CD4-positive, alpha-beta T cell treated with Interleukin-21 for 1 hour (primary cell): Measurements from ENCODE around the gene FCRL4.

Experiments used
- DNase-seq: peaks from one replicate; pipeline ENCODE4 v3.0.0-alpha.2; 2020

The FCRL4 gene

GRCh38 chr1:157597959-157598667 lies at the start of gene FCRL4:
Gene FCRL4, minus strand, starts transcription at chr1:157598085. Its CDS starts 141 bp downstream, at chr1:157597944.
- no peak for DNase-seq

GRCh38 chr1:157646144-157646543 lies 48.3 kb upstream of the FCRL4 start:
- no peak for DNase-seq

DNA sequence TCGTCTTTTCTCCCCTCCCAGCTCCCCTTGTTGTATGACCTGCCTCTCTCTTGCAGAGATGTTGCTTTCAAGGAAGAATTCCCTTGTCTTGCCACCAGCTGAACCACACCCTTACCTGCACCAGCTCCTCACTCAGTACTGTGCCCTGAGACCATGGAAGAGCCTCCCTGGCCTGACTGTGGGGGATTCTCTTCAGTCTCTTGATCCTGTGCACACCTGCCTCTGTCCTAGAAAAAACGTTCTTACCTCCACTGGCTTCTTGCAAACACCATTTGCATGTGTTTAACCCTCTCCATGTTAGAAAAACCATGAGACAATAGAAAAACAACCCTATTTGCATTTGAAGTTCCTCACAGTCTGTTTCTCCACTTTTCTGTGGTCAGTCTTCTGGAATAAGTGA lies 43.3 kb upstream of the FCRL4 start:
- DNase-seq = no peak

- DNase-seq = no peak
Measured at GRCh38 chr1:157639800-157640199, 41.9 kb upstream of the FCRL4 start.

DNA sequence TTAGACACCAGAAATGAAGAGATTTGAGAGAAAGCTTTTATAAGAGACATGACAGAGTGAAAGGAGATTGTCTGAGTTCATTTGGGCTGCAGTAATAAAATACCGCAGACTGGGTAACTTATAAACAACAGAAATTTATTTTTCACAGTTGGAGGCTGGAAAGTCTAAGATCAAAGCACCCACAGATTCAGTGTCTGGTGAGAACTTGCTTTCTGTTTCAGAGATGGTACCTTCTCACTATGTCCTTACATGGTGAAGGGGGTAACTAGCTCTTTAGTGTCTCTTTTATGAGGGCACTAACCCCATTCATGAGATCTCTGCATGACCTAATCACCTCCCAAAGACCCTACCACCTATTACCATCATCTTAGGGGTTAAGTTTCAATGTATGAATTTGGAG lies 30.9 kb upstream of the FCRL4 start:
- DNase-seq = peak; percentile 26

DNA sequence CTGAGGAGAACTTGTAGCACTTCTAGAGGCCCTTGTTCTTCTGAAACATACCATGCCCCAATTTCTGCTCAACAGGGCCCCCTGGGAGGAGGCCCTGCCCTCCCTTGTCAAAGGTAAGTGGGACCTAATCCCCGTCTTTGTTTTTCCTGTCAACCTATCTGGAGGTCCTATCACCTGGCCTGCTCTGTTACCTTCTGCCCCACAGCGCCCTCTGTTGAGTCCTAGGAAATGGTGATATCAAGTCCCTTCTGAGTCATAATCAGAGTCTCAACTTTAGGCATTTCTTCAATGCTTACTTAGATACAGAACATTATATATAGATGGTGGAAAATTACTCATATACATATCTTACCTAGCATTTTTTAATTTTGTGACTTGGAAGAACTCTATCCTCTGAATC lies 28.2 kb upstream of the FCRL4 start:
- DNase-seq = peak; percentile 2

- DNase-seq = no peak
Measured at GRCh38 chr1:157624471-157624870, 26.6 kb upstream of the FCRL4 start.

DNA sequence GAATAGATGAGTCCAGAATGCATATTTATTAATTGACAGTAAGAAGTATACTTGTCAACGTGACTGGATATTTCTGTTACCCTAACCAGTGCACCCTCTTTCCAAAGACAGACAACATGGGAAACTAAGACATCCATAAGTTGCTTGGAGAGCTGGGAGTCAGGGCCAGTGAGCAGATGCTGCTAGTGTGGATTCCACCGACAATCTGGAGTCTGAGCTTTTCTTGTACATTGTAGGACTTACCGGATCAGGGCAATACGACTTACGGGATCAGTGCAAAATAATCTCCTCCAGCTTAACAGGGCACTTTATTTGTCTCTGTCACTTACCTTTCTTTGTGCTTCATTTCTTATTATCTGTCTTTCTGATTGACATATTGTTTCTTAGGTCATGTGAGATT lies 24.6 kb upstream of the FCRL4 start:
- DNase-seq = no peak

GRCh38 chr1:157618190-157618589 lies 20.3 kb upstream of the FCRL4 start:
- DNase-seq = no peak

- no peak for DNase-seq
Measured at GRCh38 chr1:157600236-157600635, 2.4 kb upstream of the FCRL4 start.

DNA sequence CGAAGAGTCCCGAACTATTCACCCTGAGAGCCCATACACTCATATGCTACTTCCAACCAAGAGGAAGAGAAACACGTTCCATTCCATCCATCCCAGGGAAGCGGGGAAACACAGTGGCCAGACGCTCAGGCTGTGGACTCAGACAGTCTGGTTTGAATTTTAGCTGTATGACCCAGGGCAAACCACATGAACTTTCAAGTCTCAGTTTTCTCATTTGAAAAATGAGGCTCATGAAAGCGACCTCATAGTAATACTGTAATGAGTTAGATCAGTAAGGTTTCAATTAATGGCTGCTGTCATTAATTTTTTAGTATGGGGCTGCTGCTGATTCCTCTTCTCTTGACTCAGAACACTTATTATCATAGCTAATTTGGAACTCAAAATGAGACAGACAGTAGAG lies 1.5 kb downstream of the FCRL4 start:
- DNase-seq = no peak

GRCh38 chr1:157595356-157595755 lies 2.5 kb downstream of the FCRL4 start:
- DNase-seq = no peak

GRCh38 chr1:157585984-157586383 lies 11.9 kb downstream of the FCRL4 start:
- no peak for DNase-seq

- DNase-seq = no peak
Measured at GRCh38 chr1:157584503-157584902, 13.4 kb downstream of the FCRL4 start.

DNA sequence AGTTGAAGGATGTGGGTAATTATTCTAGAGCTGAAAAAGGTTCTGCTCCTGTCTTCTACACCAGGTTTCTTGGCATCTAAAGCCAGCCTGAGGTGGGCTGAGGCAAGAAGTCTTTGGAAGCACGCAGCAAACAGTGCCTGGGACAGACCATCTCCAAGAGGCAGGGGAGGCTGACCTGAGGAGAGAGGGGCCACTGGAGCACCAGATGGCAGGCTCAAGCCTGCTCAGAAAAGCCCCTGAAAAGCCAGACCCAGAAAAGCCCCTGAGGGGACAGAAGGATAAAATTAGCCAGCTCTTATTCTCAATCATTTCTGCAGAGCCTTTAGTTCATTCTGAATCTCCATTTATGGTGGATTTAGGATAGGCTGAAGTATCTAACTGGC lies 17.1 kb downstream of the FCRL4 start:
- DNase-seq = no peak

- DNase-seq = peak; percentile 57
Measured at GRCh38 chr1:157580179-157580827, 17.6 kb downstream of the FCRL4 start.

GRCh38 chr1:157577420-157577819 lies 20.5 kb downstream of the FCRL4 start:
- DNase-seq = no peak

- DNase-seq = no peak
Measured at GRCh38 chr1:157575744-157576143, 22.1 kb downstream of the FCRL4 start.

- no peak for DNase-seq
Measured at GRCh38 chr1:157574836-157575235, 23.0 kb downstream of the FCRL4 start.

DNA sequence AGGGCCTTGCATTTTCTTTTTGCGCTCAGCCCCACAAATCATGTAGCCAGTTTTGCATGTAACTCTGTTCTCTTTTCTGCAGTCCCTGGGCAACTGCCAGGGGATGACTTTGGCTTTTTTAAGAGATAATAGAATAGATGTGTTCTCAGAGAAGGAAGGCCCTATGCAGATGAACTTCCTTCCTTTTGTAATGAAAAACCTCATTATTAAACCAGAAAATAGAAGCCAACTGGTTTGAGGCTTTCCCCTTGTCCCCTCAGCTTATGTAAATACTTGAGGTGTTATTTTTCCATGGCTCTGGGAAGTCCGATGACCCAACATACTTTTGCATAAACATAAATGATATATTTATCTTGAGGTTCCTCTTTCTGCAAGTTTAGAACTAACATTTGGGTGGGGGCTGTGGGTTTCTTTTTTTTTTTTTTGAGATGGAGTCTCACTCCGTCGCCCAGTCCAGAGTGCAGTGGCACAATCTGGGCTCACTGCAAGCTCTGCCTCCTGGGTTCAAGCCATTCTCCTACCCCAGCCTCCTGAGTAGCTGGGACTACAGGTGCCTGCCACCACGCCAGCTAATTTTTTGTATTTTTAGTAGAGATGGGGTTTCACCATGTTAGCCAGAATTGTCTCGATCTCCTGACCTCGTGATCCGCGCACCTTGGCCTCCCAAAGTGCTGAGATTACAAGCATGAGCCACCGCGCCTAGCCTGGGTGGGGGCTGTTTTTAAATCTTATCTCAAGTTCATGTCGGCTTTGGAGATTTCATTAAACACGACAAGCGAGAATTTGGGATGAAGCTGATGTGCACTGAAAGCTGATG lies 31.2 kb downstream of the FCRL4 start:
- no peak for DNase-seq

GRCh38 chr1:157562515-157562914 lies 35.4 kb downstream of the FCRL4 start:
- DNase-seq = no peak

GRCh38 chr1:157558119-157558518 lies 39.8 kb downstream of the FCRL4 start:
- no peak for DNase-seq

- no peak for DNase-seq
Measured at GRCh38 chr1:157551694-157552693, 45.9 kb downstream of the FCRL4 start, which contains the start of gene FCRL5. Gene FCRL5, minus strand, starts transcription at chr1:157552515. Its CDS starts 153 bp downstream, at chr1:157552362.
